GM12801 (cell line): ENCODE results near the gene PDZD7.

Experiments used
- TF ChIP-seq, protein P1 (sequence below): IDR thresholded peaks from one replicate; pipeline ENCODE4 v1.5.1; 2011; ENCODE audit warnings: control low read depth; ENCODE audit not compliant: insufficient read length; ENCODE audit errors: extremely low read depth

PDZD7 gene

DNA sequence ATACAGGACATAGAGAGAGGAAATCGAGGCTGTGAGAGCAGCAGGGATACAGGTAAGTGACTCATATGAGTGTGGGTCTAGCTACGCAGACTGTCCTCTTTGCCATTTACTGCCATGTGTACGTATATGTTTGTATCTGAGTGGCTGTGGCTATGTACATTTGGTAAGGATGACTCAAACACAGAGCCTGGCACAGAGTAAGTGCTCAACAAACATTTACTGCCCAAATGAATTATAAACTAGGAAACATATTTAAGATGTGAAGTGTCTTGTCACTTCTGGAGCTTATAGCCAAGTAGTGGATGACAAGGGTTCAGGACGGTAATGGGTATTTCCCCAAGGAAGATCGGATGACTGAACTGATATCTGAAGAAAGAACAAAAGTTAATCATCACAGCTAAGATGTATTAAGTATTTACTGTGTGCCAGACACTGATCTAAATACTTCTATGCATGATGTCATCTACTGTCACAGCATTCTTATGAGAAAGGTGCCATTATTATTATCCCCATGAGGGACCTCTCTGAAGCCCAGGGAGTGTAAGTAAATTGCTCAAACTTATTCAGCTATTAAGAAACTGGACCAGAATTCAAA lies 49.7 kb downstream of the PDZD7 start:
- TF ChIP-seq, protein P1, sequence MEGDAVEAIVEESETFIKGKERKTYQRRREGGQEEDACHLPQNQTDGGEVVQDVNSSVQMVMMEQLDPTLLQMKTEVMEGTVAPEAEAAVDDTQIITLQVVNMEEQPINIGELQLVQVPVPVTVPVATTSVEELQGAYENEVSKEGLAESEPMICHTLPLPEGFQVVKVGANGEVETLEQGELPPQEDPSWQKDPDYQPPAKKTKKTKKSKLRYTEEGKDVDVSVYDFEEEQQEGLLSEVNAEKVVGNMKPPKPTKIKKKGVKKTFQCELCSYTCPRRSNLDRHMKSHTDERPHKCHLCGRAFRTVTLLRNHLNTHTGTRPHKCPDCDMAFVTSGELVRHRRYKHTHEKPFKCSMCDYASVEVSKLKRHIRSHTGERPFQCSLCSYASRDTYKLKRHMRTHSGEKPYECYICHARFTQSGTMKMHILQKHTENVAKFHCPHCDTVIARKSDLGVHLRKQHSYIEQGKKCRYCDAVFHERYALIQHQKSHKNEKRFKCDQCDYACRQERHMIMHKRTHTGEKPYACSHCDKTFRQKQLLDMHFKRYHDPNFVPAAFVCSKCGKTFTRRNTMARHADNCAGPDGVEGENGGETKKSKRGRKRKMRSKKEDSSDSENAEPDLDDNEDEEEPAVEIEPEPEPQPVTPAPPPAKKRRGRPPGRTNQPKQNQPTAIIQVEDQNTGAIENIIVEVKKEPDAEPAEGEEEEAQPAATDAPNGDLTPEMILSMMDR: no peak

DNA sequence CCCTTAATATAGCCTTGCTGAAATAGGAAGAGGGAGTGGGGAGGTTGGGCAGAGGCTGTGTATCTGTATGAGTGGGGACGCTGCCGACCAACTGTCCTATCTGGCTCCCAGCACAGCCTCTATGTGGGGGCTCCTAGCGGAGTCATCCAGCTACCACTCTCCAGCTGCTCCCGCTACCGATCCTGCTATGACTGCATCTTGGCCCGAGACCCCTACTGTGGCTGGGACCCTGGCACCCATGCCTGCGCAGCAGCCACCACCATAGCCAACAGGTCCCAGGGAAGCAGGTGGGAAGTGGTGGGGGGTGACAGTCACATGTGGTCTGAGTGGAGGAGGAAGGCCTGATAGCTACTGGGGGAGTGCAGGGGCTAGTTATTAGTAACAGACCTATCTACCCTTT lies 50.2 kb downstream of the PDZD7 start:
- TF ChIP-seq, protein P1: no peak

DNA sequence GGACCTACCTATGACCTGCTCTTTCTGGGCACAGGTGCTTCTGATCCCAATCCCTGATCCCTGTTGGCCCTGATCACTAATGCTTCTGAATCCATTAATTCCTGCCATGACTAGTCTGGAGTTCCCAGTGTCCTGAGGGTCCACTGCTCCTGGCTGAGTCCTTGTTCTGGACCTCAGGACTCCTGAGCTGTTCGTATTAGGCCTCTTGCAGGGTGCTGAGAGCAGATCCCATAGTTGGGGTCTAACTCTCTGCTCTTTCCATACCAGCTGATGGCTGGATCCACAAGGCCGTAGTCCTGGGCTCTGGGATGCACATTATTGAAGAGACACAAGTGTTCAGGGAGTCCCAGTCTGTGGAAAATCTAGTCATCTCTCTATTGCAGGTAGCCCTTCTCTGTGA lies 50.6 kb downstream of the PDZD7 start:
- TF ChIP-seq, protein P1: no peak

DNA sequence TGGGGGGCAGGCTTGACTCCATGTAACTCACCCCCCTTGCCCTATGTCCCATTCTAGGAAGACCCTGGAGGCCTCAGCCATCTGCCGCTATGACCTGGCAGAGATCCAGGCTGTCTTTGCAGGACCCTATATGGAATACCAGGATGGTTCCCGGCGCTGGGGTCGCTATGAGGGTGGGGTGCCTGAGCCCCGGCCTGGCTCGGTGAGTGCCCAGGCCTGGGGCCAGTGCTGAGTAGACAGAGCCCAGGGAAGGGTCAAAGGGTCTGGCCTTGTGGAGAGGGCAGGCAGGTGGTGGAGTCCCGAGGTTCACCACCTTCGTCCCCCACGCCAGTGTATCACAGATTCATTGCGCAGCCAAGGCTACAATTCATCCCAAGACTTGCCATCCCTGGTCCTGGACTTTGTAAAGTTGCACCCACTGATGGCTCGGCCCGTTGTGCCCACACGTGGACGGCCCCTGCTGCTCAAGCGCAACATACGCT lies 51.1 kb downstream of the PDZD7 start:
- TF ChIP-seq, protein P1: no peak

DNA sequence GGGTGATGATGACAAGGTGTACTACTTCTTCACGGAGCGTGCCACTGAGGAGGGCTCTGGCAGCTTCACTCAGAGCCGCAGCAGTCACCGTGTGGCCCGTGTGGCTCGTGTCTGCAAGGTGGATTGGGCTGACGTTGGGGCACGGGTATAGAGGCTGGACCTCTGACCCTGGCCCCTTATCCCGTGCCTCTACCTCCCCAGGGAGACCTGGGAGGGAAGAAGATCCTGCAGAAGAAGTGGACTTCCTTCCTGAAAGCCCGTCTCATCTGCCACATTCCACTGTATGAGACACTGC lies 52.1 kb downstream of the PDZD7 start:
- TF ChIP-seq, protein P1: no peak

DNA sequence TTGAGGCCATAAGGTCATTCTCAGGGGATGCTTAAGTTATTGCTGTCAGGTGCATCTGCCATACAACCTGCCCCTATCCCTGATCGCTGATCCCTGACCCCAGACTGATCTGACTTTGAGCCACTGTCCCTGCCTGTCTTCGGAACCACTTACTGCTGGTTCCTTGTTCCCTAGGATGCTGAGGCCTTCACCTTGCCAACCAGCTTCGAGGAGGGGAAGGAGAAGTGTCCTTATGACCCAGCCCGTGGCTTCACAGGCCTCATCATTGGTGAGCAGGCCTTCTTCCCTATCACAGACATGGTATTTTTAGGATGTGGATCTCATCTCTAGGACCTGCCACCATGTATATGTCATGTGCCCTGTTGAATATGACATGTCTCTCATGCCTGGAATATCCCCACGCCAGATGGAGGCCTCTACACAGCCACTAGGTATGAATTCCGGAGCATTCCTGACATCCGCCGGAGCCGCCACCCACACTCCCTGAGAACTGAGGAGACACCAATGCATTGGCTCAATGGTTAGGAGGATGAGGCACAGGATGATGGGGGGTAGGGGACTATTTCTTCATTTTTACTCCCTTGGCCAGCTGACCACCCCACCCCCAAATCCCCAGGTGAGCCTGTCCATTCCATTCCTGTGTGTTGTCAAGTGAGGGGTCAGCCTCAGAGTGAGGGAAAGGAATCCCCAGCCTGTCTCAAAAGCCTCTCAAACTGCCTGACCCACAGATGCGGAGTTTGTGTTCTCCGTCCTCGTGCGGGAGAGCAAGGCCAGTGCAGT lies 52.6 kb downstream of the PDZD7 start:
- TF ChIP-seq, protein P1: no peak

DNA sequence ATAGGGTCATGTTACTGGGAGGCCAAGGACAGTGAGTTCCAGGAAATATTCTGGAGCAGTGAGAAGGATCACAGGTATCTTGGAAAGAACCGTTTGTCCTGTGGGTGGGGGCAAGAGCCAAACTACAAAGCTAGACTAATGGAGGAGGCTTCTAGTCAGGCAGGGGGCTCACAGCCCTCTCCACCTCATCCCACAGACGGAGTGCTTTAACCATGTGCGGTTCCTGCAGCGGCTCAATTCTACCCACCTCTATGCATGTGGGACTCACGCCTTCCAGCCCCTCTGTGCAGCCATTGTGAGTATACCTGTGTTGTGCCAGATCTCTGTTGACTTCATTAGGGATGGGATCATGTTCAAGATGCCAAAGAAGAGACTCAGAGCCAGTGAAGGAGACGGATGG lies 53.5 kb downstream of the PDZD7 start:
- TF ChIP-seq, protein P1: no peak
